Stimulated activated CD4-positive, alpha-beta T cell treated with anti-CD3 and anti-CD28 coated beads, Interleukin-2, amount 100 ng/mL, for 24 hours (primary cell): ENCODE measurements around the gene CPB2.

Source experiments
- DNase-seq, 2 donors: peaks; one replicate each; pipeline ENCODE4 v3.0.0-alpha.2; 2020

The CPB2 gene

DNA sequence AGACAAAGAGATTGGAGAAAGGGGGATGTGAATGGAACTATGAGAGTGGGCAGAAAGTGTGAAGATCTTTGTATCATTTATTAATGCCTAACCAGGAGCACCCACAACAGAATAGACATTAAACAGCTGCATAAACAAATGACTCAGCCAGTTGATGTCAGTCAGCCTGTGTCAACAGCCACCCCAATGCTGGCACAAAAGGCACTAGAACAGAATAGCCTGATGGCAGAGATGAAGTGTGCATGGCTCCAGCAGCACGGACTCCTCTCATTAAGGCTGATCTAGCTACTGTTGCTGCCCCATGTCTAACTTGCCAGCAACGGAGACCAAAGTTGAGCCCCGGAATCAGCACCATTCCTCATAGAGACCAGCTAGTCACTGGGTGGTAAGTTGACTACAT lies 7.8 kb downstream of the CPB2 start:
- no peak for DNase-seq

DNA sequence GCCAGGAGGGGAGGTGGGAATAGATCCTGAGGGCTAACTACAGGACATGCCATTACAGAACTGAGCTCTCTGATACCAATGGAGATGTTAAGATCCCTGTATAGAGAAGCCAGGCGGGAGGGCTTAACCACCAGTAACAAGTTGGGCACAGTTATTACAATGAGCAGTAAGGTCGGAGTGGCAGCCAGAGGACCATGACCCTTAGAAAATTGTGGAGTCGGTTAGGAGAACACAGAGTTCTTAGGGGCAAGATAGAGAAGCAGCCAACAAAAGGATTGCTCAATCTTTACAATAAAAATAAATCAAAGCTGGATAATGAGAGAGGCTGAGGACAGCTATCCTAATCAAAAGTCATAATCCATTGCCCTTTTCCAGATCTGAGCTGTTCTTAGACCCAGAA lies 10.4 kb downstream of the CPB2 start:
- no peak for DNase-seq

DNA sequence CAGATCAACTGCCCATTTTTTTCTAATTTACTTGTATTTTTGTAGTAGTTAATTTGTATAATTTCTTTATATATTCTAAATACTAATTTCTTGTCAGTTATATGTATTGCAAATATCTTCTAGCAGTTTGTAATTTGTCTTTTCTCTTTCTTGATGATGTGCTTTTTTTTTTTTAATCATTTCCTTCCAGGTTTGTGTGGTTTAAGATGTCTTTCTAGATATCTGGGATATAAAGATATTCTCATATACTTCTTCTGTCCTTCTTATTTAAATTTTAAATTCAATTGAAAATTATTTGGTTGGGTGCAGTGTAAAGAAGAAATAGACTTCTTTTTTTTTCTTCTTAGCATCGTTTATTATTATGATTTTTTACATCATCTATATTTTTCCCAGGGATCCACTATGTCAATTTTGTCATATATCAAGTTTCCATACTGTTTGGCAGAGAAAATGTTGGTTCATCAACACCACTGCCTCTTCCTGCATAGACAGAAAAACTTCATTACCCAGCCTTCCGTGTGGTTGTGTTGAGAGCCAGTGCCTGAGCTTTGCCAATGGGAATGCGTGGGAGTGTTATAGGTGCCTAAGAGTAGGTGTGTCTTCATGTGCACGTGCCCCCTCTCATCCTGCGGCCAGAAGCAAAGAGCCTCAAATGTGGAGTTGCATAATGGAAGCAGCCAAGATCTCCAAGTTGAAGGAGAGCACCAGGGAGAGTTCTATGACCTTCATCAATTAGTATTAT lies 15.8 kb downstream of the CPB2 start:
- no peak for DNase-seq

DNA sequence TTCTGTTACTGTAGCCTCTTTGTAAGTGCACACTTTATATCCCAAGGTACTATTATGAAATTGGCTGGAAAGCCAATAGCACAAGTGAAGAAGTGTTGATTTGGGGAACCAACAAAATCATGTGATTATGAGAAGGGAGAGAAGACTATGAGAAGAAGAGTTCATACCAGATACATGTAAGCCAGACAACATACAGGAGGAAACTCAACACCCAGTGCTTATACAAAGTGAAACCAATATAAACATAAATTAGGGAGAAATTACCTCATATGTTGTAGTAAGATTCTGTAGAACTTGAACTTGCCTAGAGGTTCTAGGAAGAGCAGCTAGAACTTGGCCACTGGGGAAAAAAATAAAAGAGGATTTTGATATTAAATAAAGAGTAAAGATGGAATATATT lies 17.4 kb downstream of the CPB2 start:
- no peak for DNase-seq

DNA sequence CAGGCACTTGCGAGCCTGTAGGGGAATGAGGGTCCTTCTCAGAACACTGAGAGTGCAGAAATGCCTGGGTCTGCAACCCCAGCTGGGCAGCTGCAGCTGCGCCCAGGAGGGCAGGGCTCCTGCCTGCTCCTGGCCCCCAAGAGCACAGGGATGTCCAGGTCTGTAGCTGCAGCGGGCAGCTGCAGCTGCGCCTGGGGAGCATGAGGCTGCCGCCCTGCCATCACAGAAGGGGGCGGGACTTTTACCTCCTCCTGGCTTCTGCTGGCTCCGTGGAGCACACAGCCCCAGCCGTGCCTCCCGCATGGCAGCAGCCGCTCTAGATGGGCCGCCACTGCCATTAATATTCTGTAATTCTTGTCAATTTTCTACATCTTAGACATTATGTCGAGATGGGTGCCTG lies 17.8 kb downstream of the CPB2 start:
- DNase-seq = no peak

DNA sequence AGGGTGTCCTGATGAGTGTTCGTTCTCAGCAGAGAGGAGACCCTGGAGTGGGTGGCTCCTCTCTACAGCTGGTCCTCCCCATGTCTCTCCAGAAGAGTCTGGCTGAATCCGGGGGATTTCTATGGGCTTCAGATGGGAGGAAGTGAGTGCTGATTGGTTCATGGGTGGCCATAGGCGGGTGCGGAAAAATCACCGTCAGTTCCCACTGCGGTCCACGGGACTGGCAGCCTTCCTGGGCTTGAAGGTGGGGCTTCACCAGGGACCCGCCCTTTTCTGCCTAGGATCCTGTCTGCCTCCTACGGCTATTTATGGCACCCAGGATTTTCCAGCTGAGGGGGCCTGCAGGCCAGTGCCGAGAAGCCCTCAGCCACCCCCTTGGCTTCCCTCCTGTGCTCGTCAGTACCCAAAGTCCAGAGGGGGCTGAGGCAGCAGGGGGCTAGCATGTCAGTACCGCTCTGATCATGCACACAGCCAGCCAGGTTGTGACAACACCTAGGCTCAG lies 18.4 kb downstream of the CPB2 start:
- DNase-seq = no peak

DNA sequence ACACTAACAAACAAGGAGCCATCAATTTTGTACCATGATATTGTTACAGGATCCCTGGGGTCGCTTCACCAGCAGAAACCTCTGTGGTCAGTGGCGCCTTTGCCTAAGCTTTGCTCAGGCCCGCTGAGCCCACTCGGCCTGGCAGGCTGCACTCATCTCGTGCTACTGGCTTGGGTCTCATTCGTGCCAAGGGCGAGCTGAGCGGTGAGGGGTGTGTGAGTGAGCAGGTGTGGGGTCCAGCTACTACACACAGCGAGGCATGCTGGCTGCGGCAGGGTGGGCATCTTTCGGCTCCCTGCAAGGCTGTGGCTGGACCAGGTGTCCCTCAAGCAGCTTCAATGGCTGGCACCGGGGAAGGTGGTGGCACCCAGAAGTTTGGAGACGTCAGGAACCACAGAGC lies 19.1 kb downstream of the CPB2 start:
- DNase-seq = no peak

DNA sequence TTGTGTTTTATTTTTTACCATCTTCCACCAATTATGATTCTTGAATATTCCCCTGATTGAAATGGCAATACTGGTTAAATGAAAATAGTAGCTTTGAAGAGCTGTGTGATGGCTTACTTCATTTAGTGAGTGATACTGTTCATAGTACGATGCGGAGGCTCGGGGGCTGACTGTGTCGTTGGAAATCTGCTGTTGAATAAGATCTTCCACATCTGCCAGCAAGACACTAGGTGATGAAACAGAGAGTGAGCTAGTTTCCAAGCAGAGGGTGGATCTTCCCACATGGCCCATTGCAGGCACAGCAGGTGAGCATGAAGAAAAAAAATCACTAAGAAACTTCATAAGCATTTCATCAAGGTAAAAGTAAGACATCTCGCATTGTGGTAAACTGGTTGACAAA lies 22.5 kb downstream of the CPB2 start:
- DNase-seq = no peak

DNA sequence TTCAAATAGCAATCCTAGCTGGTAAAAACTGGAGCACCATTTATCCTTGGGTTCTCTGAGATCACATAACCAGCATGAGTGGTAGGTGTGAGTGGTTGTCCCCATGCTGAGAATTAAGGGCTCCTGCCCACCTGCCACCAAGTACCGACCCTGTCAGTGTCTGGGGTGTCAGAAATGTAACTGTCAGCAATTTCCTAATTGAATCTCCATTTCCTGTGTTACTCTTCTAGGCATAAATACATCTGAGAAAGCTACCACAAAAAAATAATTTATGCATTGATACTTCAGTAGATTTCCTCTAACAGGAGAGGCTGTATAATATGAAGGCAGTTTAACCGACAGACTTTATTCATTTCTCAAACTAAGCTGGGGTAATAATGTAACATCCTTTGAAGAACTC lies 25.1 kb downstream of the CPB2 start:
- DNase-seq = no peak

DNA sequence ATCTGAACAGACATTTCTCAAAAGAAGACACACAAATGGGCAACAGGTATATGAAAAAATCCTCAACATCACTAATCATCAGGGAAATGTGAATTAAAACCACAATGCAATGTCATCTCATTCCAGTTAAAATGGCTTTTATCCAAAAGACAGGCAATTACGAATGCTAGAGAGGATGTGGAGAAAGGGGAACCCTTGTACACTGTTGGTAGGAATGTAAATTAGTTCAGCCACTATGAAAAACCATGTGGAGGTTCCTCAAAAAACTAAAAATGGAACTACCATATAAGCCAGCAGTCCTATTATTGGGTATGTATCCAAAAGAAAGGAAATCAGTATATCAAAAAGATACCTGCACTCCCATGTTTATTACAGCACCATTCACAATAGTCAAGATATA lies 27.6 kb downstream of the CPB2 start:
- no peak for DNase-seq

DNA sequence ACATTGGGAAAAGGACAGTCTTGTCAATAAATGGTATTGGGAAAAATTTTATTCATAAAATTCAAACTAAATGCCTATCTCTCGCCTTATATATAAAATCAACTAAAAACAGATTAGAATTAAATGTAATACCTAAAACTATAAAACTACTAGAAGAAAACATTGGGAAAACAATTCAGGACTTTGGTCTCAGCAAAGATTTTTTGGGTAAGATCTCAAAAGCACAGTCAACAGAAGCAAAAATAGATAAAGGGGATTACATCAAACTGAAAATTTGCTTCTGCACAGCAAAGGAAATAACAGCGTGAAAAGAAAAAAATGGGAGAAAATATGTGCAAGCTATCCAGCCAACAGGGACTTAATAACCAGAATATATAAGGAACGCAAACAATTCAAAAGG lies 28.0 kb downstream of the CPB2 start:
- no peak for DNase-seq

DNA sequence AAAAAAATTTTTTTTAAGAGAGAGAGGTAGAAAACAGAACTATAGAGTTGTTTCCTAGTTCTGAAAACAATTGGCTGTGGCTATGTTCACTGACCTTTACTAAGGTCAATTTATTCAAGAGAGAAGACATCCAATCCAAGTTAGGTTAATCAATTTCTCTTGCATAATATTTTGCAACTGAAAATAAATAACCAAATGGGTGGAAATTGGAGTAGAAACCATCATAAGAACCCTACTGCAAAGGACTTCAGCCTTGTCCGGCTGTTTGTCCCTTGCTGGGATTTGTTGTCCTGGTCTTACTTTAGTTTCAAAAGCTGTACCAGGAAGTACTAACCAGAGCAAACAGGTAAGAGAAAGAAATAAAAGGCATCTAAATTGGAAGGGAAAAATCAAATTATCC lies 29.0 kb downstream of the CPB2 start:
- no peak for DNase-seq

DNA sequence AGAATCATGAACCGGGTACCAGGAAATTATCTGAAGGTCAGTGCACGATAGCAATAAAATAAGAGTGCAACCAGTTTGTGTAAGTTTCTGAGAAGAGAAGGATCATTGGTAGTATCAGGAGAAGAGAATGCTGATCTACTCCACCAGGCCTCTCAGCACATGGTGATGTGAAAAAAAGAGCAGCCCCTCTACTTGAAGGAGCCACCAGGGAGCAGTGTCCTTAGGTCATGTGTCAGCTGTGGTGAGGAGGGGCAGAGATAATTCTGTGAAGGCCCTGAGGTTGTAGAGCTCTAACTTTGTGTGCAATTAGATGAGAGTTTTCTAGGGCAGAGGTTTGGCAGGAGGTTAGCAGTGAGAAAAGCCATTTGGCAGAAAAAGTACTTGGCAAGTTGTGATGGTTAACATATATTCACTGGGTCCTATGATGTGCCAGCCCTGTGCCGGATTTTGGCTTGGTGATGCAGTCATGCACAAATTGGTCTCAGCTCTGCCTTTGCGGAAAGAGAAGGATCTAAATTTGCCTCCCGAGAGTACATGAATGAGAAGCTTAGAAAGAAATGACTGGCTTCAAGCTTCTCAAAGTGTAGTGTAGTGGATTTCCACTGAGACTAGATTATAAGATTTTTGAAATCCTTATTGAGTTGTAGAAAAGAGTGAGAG lies 33.1 kb downstream of the CPB2 start:
- no peak for DNase-seq

DNA sequence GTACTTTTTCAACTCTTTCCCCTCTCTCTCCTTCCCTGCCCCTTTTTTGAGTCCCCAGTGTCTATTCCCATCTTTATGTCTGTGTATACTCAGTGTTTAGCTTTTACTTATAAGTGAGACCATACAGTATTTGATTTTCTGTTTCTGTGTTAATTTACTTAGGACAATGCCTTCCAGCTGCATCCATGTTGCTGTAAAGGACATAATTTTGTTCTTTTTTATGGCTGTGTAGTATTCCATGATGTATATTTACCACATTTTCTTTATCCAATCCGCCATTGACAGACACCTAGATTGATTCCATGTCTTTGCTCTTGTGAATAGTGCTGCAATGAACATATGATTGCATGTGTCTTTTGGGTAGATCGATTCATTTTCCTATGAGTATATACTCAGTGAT lies 41.5 kb downstream of the CPB2 start:
- no peak for DNase-seq

DNA sequence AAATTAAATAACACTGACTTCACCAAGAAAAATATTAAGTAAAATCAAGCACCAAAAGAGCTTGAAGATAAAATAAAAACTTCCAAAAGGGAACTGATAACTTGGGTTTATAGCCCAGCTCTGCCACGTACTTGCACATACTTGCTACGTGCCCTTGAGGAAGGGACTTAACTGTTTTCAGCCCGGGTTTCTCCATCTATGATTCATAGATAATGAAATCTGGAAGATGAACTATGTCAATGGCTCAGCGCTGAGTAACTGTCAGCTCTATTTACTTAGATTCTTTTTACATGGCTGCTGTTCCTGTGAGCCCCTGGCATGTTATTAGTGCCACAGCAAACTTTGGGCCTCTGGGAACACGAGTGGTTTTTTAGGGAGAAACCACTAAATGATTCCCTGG lies 42.6 kb downstream of the CPB2 start:
- no peak for DNase-seq

DNA sequence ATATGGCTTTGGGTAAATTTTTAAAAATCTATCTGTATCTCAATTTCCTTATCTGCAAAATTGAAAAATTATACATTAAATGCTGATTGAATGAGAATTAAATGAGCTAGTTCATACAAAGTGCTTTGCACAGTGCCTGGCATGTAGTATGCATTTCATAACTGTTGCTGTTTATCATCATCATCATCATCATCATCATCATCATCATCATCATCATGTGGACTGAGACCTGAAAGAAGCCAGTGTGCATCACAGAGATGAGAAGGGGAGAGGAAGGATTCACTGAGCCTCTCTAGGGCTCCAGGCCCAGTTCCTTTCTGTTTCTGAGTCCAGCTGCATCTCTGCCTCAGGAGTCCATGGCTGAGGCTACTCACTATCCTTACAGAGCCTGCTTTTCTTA lies 45.4 kb downstream of the CPB2 start:
- no peak for DNase-seq

DNA sequence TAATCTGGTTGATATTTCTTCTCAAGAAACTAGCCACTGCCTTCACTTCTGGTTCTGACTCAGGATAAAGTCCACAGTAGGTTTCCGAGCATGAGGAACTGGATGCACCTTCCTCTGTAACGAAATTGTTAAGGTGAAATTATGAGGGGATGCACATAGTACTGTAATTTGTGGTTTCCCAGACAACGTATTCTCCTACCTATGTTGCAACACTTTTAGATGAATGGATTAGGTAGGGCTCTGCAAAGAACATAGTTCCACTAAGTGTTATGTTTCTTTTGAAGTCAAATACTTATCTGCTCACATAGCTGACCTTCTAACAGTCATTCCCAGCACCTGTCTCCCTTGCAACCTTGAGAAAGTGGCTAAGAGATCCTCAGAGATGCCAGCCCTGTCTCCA lies 46.6 kb downstream of the CPB2 start:
- no peak for DNase-seq

DNA sequence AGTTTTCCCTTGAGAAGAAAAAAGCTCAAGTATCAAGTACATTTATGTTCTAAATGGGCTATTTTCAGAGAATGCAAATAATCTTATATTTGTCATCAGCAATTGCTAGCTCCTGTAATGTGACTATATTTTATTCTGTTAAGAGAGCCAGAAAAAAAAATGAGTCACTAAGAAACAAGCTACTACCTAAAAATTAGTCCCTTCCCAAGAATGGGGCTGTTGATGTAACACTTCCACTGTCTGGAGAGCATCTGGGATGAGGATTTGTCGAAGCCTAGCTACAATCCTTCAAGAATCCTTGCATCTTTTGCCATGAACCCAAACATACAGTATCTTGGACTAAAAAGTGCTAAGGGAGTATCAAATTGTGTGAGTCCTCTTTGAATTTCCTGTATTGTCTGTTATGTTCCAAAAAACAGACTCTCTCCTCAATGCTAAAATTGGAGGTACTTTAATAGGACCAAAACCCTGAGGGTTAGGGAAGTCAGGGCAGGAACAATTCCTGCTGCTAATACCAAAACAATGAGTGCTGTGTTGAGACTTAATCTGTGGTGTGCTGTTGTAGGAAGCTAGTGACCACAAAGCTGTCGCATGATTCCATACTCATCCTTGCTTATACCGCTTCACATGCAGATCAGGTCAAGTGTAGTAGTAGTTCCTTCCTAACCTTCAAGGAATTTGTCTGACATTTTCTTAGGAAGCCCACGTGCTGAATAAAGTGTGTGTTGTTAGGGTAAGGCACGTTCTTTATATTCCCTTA lies 47.4 kb downstream of the CPB2 start:
- DNase-seq = no peak

DNA sequence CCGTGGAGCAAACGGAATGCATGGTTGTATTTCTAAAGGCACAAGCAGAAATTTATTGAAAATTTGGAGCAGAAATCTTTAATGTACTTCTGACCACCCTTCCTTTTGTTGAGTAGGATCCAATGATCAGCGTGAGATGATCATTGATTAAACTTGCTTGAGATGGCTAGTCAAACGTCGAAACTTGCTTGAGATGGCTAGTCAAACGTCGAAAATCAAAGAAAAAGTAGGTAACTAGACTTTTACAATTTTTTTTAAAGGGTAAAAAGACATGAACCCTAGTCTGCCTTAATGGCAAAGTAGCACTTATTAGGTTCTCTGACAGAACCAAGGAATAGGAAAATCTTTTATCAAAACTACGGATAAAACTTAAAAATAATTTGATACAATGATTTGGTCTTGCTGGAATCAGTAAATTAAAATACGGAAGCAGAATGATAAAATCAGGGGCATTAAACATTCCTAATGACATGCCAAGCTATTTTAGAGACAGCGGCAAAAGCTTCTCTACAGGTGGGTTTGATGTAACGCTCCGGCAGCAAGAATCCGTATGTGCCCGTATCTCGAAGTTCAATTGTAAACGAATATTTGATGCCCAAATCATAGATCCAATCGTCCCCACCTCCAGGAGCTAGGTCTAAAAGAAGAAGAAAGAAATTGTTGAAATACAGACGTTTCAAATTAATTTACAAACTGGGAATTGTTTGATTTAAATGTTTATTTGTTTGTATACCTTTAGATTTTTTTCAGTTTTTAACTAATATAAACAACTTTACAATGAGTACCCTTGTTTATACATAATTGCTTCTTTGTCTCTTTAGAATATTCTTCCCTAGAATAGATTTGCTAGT lies 51.4 kb downstream of the CPB2 start:
- DNase-seq = no peak

DNA sequence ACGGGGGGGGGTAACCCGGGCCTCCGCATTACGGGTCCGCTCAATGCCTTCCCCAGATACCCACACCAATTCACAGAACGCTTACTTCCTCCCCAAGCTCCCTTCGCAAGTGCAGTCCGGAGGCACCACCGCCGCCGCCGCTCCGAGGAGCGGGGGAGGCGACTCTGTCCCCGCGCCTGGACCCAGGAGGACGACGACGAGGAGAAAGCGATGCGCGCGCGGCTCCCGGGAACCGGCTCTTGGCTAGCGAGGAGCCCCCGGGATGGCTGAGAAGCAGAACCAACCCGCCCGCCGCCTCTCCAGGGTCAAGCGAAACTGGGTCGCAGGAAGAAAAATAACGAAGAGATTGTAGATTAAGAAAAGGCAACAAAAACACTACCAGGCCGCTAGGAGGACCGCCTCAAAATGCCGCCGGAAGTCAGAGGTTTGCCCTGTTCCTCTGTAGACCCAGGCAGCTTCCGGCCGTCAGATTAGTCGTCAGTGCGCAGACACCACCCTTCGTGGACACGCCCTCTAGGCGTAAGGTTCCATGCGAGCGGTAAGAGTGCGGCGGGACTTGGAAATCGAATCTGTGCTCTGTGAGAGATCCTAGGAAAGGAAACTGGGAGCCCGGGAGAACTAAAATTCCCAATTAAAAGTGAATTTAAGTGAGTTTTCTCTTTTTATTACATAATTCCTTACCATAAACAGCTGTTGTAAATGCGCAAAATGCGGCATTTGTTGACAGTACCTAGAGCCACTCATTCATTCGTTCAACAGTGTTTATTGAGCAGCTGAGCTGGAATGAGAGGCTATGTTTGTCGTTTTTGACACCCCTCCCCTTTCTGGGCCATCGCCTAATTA lies 52.3 kb downstream of the CPB2 start, which contains the start of gene ZC3H13:
TSS of gene ZC3H13 (minus strand) at position 428 of the 843 bp plus-strand sequence. CDS start 7,239 bp downstream, outside the sequence.
- peak; percentile 90 to 92 for DNase-seq

DNA sequence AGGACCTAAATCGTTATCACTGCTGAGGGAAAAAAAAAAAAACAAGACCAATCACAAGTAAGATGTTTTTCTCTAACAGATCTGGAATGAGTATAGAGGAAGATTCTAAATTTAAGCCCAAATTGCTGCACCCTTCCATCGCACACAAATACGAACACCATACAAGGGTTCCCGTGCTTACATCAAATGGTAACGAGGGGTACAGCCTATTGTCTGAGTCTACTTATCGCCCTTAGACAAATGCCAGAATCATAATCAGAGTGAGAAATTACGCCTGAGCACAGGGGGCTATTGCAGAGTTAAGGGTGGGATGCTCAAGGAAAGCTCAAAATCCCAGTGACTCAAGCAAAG lies 52.9 kb downstream of the CPB2 start:
- no peak for DNase-seq

DNA sequence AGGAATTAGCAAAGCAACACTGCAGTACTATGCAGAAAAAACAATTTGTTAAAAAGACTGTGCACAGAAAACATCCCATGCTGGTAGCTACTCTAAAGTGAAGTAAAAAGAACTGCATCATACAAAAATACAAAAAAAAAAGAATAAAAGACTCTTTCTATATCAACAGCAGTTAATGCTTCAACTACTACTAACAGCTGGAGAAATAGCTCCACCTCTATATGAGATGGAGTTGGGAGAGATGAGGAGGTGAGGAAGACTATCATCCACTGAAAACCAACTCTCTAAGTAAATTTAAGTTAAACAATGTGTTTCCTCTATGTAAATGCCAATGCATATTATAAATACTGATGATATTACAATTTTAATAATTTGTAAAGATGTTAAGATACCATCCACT lies 54.1 kb downstream of the CPB2 start:
- DNase-seq = no peak
